ENCODE measurements around the gene CCDC159.

Gene CCDC159

DNA sequence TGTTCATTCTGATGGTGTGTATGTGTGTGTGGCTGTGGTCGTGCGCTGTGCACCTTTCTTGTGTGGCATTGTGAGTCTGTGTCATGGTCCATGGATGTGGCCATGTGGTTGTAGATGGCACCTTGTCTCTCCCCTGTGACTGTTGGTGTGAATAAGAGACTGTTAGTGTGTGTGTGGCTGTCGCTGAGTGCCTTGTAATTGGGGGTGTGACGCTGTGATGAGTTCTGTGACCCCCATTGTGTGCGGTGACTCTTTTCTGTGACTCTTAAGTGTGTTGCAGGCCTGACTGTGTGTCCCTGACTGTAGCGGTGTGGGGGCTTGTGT lies 9.7 kb downstream of the CCDC159 start (continued):
- TF ChIP-seq ZNF324 (tag by site-specific recombination; IDR thresholded peaks at IDR 0.05) (0 out of 2 replicates have a peak, but pooled peaks have one; percentile 6), ZNF266 (tag by site-specific recombination; IDR thresholded peaks at IDR 0.05; ENCODE audit: low read depth) (no peak), ZNF785 (tag by site-specific recombination; IDR thresholded peaks at IDR 0.05) (no peak), ZNF776 (tag by site-specific recombination; IDR thresholded peaks at IDR 0.05; ENCODE audit: borderline replicate concordance) (no peak), ZNF768 (tag by site-specific recombination; IDR thresholded peaks at IDR 0.05) (no peak), ZFP41 (tag by site-specific recombination; IDR thresholded peaks at IDR 0.05; ENCODE audit: borderline replicate concordance) (no peak), ZNF146 (tag by site-specific recombination; IDR thresholded peaks at IDR 0.05) (no peak), ZNF626 (tag by site-specific recombination; IDR thresholded peaks at IDR 0.05) (no peak), OVOL3 (tag by site-specific recombination; IDR thresholded peaks at IDR 0.05) (no peak), ZNF16 (tag by site-specific recombination; IDR thresholded peaks at IDR 0.05; ENCODE audit: low read depth) (no peak), ZNF701 (tag by site-specific recombination; IDR thresholded peaks at IDR 0.05) (no peak), GFI1B (tag by site-specific recombination; IDR thresholded peaks at IDR 0.05) (no peak), ZNF426 (tag by site-specific recombination; IDR thresholded peaks at IDR 0.05) (no peak), SALL2 (tag by site-specific recombination; IDR thresholded peaks at IDR 0.05; ENCODE audit: borderline replicate concordance) (no peak), YY2 (tag by site-specific recombination; IDR thresholded peaks at IDR 0.05) (no peak), GLI4 (tag by site-specific recombination; IDR thresholded peaks at IDR 0.05) (no peak), REPIN1 (tag by site-specific recombination; IDR thresholded peaks at IDR 0.05; ENCODE audit: low read depth) (no peak), ZNF114 (tag by site-specific recombination; IDR thresholded peaks at IDR 0.05) (no peak), MYNN (tag by site-specific recombination; IDR thresholded peaks at IDR 0.05; ENCODE audit: borderline replicate concordance) (no peak), ZNF423 (tag by site-specific recombination; IDR thresholded peaks at IDR 0.05) (no peak), ZNF23 (tag by site-specific recombination; IDR thresholded peaks at IDR 0.05; ENCODE audit: borderline replicate concordance) (no peak), ZNF140 (tag by site-specific recombination; IDR thresholded peaks at IDR 0.05) (no peak), ZNF561 (tag by site-specific recombination; IDR thresholded peaks at IDR 0.05; ENCODE audit: borderline replicate concordance) (no peak), ZNF747 (tag by site-specific recombination; IDR thresholded peaks at IDR 0.05) (no peak), ZNF302 (tag by site-specific recombination; IDR thresholded peaks at IDR 0.05; ENCODE audit: low read depth) (no peak)
- TF ChIP-seq, protein P1, sequence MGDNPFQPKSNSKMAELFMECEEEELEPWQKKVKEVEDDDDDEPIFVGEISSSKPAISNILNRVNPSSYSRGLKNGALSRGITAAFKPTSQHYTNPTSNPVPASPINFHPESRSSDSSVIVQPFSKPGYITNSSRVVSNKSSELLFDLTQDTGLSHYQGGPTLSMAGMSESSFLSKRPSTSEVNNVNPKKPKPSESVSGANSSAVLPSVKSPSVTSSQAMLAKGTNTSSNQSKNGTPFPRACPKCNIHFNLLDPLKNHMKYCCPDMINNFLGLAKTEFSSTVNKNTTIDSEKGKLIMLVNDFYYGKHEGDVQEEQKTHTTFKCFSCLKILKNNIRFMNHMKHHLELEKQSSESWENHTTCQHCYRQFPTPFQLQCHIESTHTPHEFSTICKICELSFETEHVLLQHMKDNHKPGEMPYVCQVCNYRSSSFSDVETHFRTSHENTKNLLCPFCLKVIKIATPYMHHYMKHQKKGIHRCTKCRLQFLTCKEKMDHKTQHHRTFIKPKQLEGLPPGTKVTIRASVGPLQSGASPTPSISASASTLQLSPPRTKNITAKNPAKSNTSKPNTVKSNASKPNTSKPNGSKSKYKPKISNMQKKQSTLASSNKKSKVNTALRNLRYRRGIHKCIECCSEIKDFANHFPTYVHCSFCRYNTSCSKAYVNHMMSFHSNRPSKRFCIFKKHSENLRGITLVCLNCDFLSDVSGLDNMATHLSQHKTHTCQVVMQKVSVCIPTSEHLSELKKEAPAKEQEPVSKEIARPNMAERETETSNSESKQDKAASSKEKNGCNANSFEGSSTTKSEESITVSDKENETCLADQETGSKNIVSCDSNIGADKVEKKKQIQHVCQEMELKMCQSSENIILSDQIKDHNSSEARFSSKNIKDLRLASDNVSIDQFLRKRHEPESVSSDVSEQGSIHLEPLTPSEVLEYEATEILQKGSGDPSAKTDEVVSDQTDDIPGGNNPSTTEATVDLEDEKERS (tag by site-specific recombination; IDR thresholded peaks at IDR 0.05), result no peak
- TF ChIP-seq, protein P2, sequence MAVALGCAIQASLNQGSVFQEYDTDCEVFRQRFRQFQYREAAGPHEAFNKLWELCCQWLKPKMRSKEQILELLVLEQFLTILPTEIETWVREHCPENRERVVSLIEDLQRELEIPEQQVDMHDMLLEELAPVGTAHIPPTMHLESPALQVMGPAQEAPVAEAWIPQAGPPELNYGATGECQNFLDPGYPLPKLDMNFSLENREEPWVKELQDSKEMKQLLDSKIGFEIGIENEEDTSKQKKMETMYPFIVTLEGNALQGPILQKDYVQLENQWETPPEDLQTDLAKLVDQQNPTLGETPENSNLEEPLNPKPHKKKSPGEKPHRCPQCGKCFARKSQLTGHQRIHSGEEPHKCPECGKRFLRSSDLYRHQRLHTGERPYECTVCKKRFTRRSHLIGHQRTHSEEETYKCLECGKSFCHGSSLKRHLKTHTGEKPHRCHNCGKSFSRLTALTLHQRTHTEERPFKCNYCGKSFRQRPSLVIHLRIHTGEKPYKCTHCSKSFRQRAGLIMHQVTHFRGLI (tag by site-specific recombination; IDR thresholded peaks at IDR 0.05), result no peak
- TF ChIP-seq, protein P3, sequence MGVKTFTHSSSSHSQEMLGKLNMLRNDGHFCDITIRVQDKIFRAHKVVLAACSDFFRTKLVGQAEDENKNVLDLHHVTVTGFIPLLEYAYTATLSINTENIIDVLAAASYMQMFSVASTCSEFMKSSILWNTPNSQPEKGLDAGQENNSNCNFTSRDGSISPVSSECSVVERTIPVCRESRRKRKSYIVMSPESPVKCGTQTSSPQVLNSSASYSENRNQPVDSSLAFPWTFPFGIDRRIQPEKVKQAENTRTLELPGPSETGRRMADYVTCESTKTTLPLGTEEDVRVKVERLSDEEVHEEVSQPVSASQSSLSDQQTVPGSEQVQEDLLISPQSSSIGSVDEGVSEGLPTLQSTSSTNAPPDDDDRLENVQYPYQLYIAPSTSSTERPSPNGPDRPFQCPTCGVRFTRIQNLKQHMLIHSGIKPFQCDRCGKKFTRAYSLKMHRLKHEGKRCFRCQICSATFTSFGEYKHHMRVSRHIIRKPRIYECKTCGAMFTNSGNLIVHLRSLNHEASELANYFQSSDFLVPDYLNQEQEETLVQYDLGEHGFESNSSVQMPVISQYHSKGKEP (tag by site-specific recombination; IDR thresholded peaks at IDR 0.05), result no peak
- TF ChIP-seq, protein P4, sequence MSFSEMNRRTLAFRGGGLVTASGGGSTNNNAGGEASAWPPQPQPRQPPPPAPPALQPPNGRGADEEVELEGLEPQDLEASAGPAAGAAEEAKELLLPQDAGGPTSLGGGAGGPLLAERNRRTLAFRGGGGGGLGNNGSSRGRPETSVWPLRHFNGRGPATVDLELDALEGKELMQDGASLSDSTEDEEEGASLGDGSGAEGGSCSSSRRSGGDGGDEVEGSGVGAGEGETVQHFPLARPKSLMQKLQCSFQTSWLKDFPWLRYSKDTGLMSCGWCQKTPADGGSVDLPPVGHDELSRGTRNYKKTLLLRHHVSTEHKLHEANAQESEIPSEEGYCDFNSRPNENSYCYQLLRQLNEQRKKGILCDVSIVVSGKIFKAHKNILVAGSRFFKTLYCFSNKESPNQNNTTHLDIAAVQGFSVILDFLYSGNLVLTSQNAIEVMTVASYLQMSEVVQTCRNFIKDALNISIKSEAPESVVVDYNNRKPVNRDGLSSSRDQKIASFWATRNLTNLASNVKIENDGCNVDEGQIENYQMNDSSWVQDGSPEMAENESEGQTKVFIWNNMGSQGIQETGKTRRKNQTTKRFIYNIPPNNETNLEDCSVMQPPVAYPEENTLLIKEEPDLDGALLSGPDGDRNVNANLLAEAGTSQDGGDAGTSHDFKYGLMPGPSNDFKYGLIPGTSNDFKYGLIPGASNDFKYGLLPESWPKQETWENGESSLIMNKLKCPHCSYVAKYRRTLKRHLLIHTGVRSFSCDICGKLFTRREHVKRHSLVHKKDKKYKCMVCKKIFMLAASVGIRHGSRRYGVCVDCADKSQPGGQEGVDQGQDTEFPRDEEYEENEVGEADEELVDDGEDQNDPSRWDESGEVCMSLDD (tag by site-specific recombination; IDR thresholded peaks at IDR 0.05), result 0 out of 2 replicates have a peak, but pooled peaks have one; percentile 64
- TF ChIP-seq, protein P5, sequence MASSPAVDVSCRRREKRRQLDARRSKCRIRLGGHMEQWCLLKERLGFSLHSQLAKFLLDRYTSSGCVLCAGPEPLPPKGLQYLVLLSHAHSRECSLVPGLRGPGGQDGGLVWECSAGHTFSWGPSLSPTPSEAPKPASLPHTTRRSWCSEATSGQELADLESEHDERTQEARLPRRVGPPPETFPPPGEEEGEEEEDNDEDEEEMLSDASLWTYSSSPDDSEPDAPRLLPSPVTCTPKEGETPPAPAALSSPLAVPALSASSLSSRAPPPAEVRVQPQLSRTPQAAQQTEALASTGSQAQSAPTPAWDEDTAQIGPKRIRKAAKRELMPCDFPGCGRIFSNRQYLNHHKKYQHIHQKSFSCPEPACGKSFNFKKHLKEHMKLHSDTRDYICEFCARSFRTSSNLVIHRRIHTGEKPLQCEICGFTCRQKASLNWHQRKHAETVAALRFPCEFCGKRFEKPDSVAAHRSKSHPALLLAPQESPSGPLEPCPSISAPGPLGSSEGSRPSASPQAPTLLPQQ (tag by site-specific recombination; IDR thresholded peaks at IDR 0.05), result no peak
- TF ChIP-seq, protein P6, sequence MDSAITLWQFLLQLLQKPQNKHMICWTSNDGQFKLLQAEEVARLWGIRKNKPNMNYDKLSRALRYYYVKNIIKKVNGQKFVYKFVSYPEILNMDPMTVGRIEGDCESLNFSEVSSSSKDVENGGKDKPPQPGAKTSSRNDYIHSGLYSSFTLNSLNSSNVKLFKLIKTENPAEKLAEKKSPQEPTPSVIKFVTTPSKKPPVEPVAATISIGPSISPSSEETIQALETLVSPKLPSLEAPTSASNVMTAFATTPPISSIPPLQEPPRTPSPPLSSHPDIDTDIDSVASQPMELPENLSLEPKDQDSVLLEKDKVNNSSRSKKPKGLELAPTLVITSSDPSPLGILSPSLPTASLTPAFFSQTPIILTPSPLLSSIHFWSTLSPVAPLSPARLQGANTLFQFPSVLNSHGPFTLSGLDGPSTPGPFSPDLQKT (IDR thresholded peaks at IDR 0.05; ENCODE audit: borderline replicate concordance, low read depth, low read length), result no peak
